Trophoblast cell (in vitro differentiated cells and primary cell): ENCODE measurements around the gene SIAE.

ENCODE experiments used
- DNase-seq, 2 donors: peaks; one replicate each; pipeline ENCODE4 v3.0.0-alpha.2; 2016
- H2AFZ ChIP-seq: 2 replicates; pipeline ENCODE4 v1.6.1; 2013; ENCODE audit warnings: low read length, moderate library complexity, mild to moderate bottlenecking; ENCODE audit not compliant: insufficient read depth, poor library complexity
- H2AK5ac ChIP-seq: 2 replicates; pipeline ENCODE4 v1.6.1; 2013; ENCODE audit warnings: mild to moderate bottlenecking, low read length
- H2BK120ac ChIP-seq: 2 replicates; pipeline ENCODE4 v1.6.1; 2013; ENCODE audit warnings: low read length, mild to moderate bottlenecking, moderate library complexity; ENCODE audit not compliant: insufficient read depth, poor library complexity
- H2BK12ac ChIP-seq: 2 replicates; pipeline ENCODE4 v1.6.1; 2013; ENCODE audit warnings: mild to moderate bottlenecking, low read length, moderate library complexity
- H2BK5ac ChIP-seq: 2 replicates; pipeline ENCODE4 v1.6.1; 2013; ENCODE audit warnings: low read length, low read depth, moderate library complexity, mild to moderate bottlenecking; ENCODE audit not compliant: poor library complexity
- H3K14ac ChIP-seq: 2 replicates; pipeline ENCODE4 v1.6.1; 2013; ENCODE audit warnings: mild to moderate bottlenecking, low read length
- H3K18ac ChIP-seq: 2 replicates; pipeline ENCODE4 v1.6.1; 2013; ENCODE audit warnings: mild to moderate bottlenecking, low read length
- H3K23ac ChIP-seq: 2 replicates; pipeline ENCODE4 v1.6.1; 2013; ENCODE audit warnings: low read length
- H3K27ac ChIP-seq: 2 replicates; pipeline ENCODE4 v1.5.1; 2013; ENCODE audit warnings: low read depth, mild to moderate bottlenecking, inconsistent platforms, low read length, moderate library complexity
- H3K27me3 ChIP-seq: 2 replicates; pipeline ENCODE4 v1.6.1; 2013; ENCODE audit warnings: inconsistent platforms, mild to moderate bottlenecking, low read length, moderate library complexity; ENCODE audit not compliant: insufficient read depth
- H3K36me3 ChIP-seq, 2 experiments: 1 replicate in 1 of 2; 2 replicates in 1 of 2; pipeline ENCODE4 v1.6.1; 2013; ENCODE audit warnings: low read length in 2 of 2, mild to moderate bottlenecking in 2 of 2, moderate library complexity in 1 of 2; ENCODE audit not compliant: insufficient read depth in 2 of 2, control insufficient read depth in 1 of 2
- H3K4ac ChIP-seq: 2 replicates; pipeline ENCODE4 v1.6.1; 2013; ENCODE audit warnings: low read depth, mild to moderate bottlenecking, low read length, moderate library complexity
- H3K4me1 ChIP-seq, 2 experiments: 1 replicate in 1 of 2; 2 replicates in 1 of 2; pipeline ENCODE4 v1.6.1; 2013; ENCODE audit warnings: low read length in 2 of 2, mild to moderate bottlenecking in 2 of 2, moderate library complexity in 1 of 2; ENCODE audit not compliant: insufficient read depth in 2 of 2, control insufficient read depth in 1 of 2
- H3K4me2 ChIP-seq: 2 replicates; pipeline ENCODE4 v1.6.1; 2013; ENCODE audit warnings: inconsistent platforms, mild to moderate bottlenecking, low read length, moderate library complexity
- H3K4me3 ChIP-seq: 2 replicates; pipeline ENCODE4 v1.5.1; 2013; ENCODE audit warnings: mild to moderate bottlenecking, low read depth, low read length, inconsistent platforms
- H3K79me1 ChIP-seq: one replicate; pipeline ENCODE4 v1.6.1; 2013; ENCODE audit warnings: low read length
- H3K79me2 ChIP-seq: 2 replicates; pipeline ENCODE4 v1.6.1; 2013; ENCODE audit warnings: low read length, mild to moderate bottlenecking; ENCODE audit not compliant: control insufficient read depth, insufficient read depth, poor library complexity
- H3K9ac ChIP-seq: 2 replicates; pipeline ENCODE4 v1.6.1; 2013; ENCODE audit warnings: mild to moderate bottlenecking, low read length
- H3K9me3 ChIP-seq: 2 replicates; pipeline ENCODE4 v1.6.1; 2013; ENCODE audit warnings: low read depth, mild to moderate bottlenecking, control low read depth, inconsistent platforms, low read length; ENCODE audit not compliant: insufficient read depth
- H4K12ac ChIP-seq: 2 replicates; pipeline ENCODE4 v1.6.1; 2013; ENCODE audit warnings: low read depth, mild to moderate bottlenecking, low read length, moderate library complexity
- H4K8ac ChIP-seq: 2 replicates; pipeline ENCODE4 v1.6.1; 2013; ENCODE audit warnings: low read depth, mild to moderate bottlenecking, low read length, moderate library complexity
- H4K91ac ChIP-seq: one replicate; pipeline ENCODE4 v1.6.1; 2013; ENCODE audit warnings: low read depth, mild to moderate bottlenecking, low read length, moderate library complexity
- WGBS: extraction: QIAGEN DNeasy Blood & Tissue Kit; methylation state at CpG from one replicate; pipeline ENCODE4 v1.1.7; 2013; ENCODE audit warnings: missing lambda C conversion rate; ENCODE audit not compliant: insufficient read length, insufficient coverage; ENCODE audit errors: extremely low coverage; 5-methylcytosine and 5-hydroxymethylcytosine counted together

Gene SIAE

DNA sequence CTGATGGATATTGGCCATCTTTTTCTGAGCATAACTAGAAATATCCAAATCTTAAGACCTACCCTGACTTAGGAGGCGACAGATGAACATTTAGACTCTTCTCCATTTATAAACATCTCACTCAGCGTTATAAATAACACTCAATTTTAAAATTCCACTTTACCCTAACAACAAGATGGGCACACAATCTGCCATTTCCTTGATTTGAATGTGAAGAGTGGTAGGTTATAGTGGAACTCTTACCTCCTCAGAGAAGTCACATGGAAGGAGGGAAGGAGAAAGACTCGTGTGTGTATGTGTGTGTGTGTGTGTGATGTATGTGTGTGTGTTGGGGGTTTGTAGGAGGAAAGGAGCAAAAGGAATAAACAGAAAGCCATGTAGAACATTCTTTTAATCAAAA lies 15.0 kb downstream of the SIAE start:
- Histone ChIP-seq H2AK5ac (no peak overlapping the region), H4K8ac (no peak overlapping the region), H2BK120ac (no peak overlapping the region), H2AFZ (no peak overlapping the region), H4K12ac (no peak overlapping the region), H3K18ac (no peak overlapping the region), H3K27me3 (no peaks in the 10 kb centered on the region), H2BK5ac (no peak overlapping the region), H3K79me2 (no peaks in the 10 kb centered on the region), H3K4me2 (no peak overlapping the region), H3K23ac (no peak overlapping the region), H3K79me1 (no peaks in the 10 kb centered on the region), H3K9me3 (no peaks in the 10 kb centered on the region), H3K4me1 (no peaks in the 10 kb centered on the region), H3K4ac (no peak overlapping the region), H3K4me3 (no peak overlapping the region), H2BK12ac (no peak overlapping the region), H3K36me3 (no peaks in the 10 kb centered on the region), H3K27ac (no peak overlapping the region), H4K91ac (no peak overlapping the region), H3K14ac (no peak overlapping the region), H3K9ac (no peak overlapping the region)
- no peak for DNase-seq
- 100% methylated on average over 2 of the region's 3 CpGs for WGBS

DNA sequence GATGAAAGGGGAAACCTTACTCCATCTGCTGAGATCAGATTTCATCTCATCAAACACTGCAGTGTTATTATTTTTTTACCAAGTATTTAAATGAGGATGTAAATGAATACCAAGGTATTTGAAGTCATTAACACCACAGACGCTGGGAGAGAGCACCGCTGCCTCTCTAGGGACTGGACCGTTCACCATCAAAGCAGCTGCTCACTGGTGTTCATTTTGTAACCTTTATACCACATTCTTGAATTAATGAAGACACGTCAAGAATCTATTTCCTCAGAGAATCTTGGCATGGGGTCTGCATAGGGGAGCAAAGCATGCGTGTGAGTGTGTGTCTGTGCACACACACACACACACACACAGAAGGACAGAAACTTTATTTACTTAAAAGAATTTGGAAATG lies 15.6 kb downstream of the SIAE start:
- Histone ChIP-seq H3K18ac (no peak overlapping the region), H3K4me1 (no peaks in the 10 kb centered on the region), H4K12ac (no peak overlapping the region), H4K8ac (no peak overlapping the region), H3K36me3 (no peaks in the 10 kb centered on the region), H3K79me1 (no peaks in the 10 kb centered on the region), H3K9ac (no peak overlapping the region), H3K9me3 (no peaks in the 10 kb centered on the region), H3K14ac (no peak overlapping the region), H3K4me2 (no peak overlapping the region), H4K91ac (no peak overlapping the region), H2BK120ac (no peak overlapping the region), H2BK12ac (no peak overlapping the region), H3K27me3 (no peaks in the 10 kb centered on the region), H3K23ac (no peak overlapping the region), H3K27ac (no peak overlapping the region), H2AFZ (no peak overlapping the region), H2AK5ac (no peak overlapping the region), H3K4me3 (no peak overlapping the region), H3K4ac (no peak overlapping the region), H2BK5ac (no peak overlapping the region), H3K79me2 (no peaks in the 10 kb centered on the region)
- WGBS = no CpG with 5 or more reads among the region's 5 CpGs
- no peak for DNase-seq

- Histone ChIP-seq H2BK120ac (no peak overlapping the region), H3K36me3 (no peaks in the 10 kb centered on the region), H2AFZ (no peak overlapping the region), H3K27me3 (no peaks in the 10 kb centered on the region), H3K9ac (no peak overlapping the region), H2AK5ac (no peak overlapping the region), H4K12ac (peak overlapping the region; percentile 28), H2BK5ac (no peak overlapping the region), H3K4me2 (no peak overlapping the region), H4K8ac (no peak overlapping the region), H3K4ac (no peak overlapping the region), H3K27ac (no peak overlapping the region), H3K14ac (no peak overlapping the region), H3K4me1 (no peaks in the 10 kb centered on the region), H3K79me2 (no peaks in the 10 kb centered on the region), H3K79me1 (no peaks in the 10 kb centered on the region), H3K4me3 (no peak overlapping the region), H3K23ac (no peak overlapping the region), H4K91ac (no peak overlapping the region), H3K9me3 (no peaks in the 10 kb centered on the region), H2BK12ac (no peak overlapping the region), H3K18ac (no peak overlapping the region)
- no peak for DNase-seq
- no CpG with 5 or more reads among the region's 16 CpGs for WGBS
Measured at GRCh38 chr11:124656774-124657630, 16.5 kb downstream of the SIAE start.

DNA sequence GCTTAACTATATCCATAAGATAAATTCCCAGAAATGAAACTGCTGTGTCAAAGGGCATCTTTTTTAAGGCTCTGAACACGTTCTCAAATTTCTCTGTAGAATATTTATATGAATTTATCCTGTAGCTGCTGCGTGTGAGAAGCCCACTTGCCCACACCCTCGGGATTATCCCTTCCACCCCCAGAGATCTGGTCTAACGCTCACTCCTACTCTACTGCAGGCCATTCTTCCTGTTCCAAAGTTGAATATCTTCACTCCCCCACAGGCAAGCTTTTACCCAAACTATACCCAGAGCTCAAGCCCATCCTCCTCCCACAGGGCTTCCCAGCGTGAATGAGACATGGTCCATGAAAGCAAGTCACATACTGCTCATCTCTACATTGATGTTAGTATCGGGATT lies 24.9 kb downstream of the SIAE start:
- Histone ChIP-seq H3K9me3 (no peaks in the 10 kb centered on the region), H2BK120ac (no peak overlapping the region), H3K79me2 (no peaks in the 10 kb centered on the region), H3K4ac (no peak overlapping the region), H3K36me3 (no peaks in the 10 kb centered on the region), H3K4me3 (no peak overlapping the region), H4K8ac (no peak overlapping the region), H2AK5ac (no peak overlapping the region), H3K4me1 (peaks cover 0 to 3% of the 10 kb centered on the region in 2 experiments), H3K4me2 (no peak overlapping the region), H3K79me1 (no peaks in the 10 kb centered on the region), H3K23ac (no peak overlapping the region), H2BK12ac (no peak overlapping the region), H4K12ac (no peak overlapping the region), H2BK5ac (no peak overlapping the region), H3K9ac (no peak overlapping the region), H3K14ac (no peak overlapping the region), H3K18ac (no peak overlapping the region), H4K91ac (no peak overlapping the region), H3K27me3 (no peaks in the 10 kb centered on the region), H2AFZ (no peak overlapping the region), H3K27ac (no peak overlapping the region)
- no peak for DNase-seq
- WGBS = no CpG with 5 or more reads among the region's 6 CpGs
